Esophagus muscularis mucosa (tissue), 3 donors: Measurements from ENCODE around the gene GTF2H1.

Source experiments
- POLR2A ChIP-seq: fragments of 450-650 bp; IDR thresholded peaks from one replicate; pipeline ENCODE4 v1.6.1; 2017; ENCODE audit warnings: antibody characterized with exemption, moderate library complexity, mild to moderate bottlenecking, low read depth
- TF ChIP-seq, protein P1 (sequence below), 3 experiments: fragments of 200-600 bp in 2 of 3; fragments of 450-650 bp in 1 of 3; sonication (generic) in 2 of 3; IDR thresholded peaks; one replicate each; pipeline ENCODE4 v1.5.1; 2017 to 2019; ENCODE audit warnings: antibody characterized with exemption in 3 of 3, mild to moderate bottlenecking in 2 of 3, moderate library complexity in 1 of 3

DNA sequence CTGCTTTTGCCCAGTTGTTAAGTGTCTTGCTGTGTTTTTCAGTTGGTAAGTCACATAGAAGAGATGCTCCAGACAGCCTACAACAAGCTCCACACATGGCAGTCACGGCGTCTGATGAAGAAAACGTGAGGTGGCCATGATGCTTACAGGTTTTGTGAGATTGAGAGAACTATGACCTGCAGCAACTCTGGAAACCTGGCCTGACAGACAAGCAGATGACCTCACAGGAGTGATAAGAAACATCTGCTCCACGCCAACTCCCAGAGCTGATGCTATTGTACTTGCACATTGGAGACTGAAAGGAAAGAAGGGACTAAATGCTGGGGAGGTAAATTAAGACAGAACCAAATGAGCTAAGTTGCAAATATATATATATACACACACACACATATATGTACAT, 43.4 kb downstream of the GTF2H1 start:
- no peak for TF ChIP-seq POLR2A
- TF ChIP-seq, protein P1, sequence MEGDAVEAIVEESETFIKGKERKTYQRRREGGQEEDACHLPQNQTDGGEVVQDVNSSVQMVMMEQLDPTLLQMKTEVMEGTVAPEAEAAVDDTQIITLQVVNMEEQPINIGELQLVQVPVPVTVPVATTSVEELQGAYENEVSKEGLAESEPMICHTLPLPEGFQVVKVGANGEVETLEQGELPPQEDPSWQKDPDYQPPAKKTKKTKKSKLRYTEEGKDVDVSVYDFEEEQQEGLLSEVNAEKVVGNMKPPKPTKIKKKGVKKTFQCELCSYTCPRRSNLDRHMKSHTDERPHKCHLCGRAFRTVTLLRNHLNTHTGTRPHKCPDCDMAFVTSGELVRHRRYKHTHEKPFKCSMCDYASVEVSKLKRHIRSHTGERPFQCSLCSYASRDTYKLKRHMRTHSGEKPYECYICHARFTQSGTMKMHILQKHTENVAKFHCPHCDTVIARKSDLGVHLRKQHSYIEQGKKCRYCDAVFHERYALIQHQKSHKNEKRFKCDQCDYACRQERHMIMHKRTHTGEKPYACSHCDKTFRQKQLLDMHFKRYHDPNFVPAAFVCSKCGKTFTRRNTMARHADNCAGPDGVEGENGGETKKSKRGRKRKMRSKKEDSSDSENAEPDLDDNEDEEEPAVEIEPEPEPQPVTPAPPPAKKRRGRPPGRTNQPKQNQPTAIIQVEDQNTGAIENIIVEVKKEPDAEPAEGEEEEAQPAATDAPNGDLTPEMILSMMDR (IDR thresholded peaks at IDR 0.05): no peak
